ENCODE results near the gene DUSP10.

The DUSP10 gene

DNA sequence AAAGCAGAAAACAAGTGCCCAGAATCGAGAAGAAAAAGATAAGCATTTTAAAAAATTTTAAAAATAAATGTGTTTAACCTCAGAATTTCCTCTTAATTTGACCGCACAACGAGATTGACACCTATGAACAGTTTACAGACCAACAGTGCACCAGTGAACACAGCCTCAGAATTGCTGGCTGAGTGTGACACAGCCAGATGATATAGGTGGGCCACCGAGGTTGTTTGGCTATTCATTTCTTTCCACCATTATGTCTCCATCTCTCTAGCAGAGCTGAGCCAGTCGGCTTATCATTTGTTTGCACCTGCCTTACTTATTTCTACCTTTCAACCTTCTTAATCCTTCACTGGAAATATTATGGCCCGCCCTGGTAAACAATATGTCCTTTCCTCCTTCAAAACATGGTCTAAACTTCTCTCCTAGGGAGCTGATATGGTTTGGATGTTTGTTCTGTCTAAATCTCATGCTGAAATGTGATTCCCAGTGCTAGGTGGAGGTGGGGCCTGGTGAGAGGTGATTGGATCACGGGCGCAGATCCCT is 86.1 kb downstream of the DUSP10 start:
- H3K27me3 ChIP-seq (ENCODE audit: insufficient read depth, low read length, poor library complexity, severe bottlenecking): no peaks in the 10 kb centered on the region
- no peaks in the 10 kb centered on the region for H3K36me3 ChIP-seq (ENCODE audit: insufficient read depth, low read length)
- no peaks in the 10 kb centered on the region for H3K9me2 ChIP-seq (replicated peaks; ENCODE audit: low read depth, low read length)
- H3K9me3 ChIP-seq (ENCODE audit: insufficient read depth, low read depth, low read length): no peaks in the 10 kb centered on the region
- no peaks in the 10 kb centered on the region for H4K20me1 ChIP-seq (ENCODE audit: insufficient read depth, low read length, poor library complexity, severe bottlenecking)
- no peak for TF ChIP-seq EZH2phosphoT487 (IDR thresholded peaks at IDR 0.05; ENCODE audit: borderline replicate concordance)
- TF ChIP-seq, protein P1, sequence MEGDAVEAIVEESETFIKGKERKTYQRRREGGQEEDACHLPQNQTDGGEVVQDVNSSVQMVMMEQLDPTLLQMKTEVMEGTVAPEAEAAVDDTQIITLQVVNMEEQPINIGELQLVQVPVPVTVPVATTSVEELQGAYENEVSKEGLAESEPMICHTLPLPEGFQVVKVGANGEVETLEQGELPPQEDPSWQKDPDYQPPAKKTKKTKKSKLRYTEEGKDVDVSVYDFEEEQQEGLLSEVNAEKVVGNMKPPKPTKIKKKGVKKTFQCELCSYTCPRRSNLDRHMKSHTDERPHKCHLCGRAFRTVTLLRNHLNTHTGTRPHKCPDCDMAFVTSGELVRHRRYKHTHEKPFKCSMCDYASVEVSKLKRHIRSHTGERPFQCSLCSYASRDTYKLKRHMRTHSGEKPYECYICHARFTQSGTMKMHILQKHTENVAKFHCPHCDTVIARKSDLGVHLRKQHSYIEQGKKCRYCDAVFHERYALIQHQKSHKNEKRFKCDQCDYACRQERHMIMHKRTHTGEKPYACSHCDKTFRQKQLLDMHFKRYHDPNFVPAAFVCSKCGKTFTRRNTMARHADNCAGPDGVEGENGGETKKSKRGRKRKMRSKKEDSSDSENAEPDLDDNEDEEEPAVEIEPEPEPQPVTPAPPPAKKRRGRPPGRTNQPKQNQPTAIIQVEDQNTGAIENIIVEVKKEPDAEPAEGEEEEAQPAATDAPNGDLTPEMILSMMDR (conservative IDR thresholded peaks at IDR 0.05; ENCODE audit: low read length): no peak
- peaks cover 27% of the 10 kb centered on the region for H3K4me1 ChIP-seq (ENCODE audit: insufficient read depth, low read length, poor library complexity, severe bottlenecking)
- H3K4me2 ChIP-seq (ENCODE audit: low read depth, low read length, poor library complexity, severe bottlenecking): no peak overlapping the region
- no peaks in the 10 kb centered on the region for H3F3A ChIP-seq (ENCODE audit: low read depth)
- H3K79me2 ChIP-seq (ENCODE audit: insufficient read depth, low read length): no peaks in the 10 kb centered on the region
- no peak overlapping the region for H3K9ac ChIP-seq (ENCODE audit: low read depth, low read length, poor library complexity, severe bottlenecking)
- no peak overlapping the region for H2AFZ ChIP-seq (ENCODE audit: low read length)
- H3K4me3 ChIP-seq (ENCODE audit: low read length, poor library complexity, severe bottlenecking): no peak overlapping the region
